OCI-LY7 (cell line): ENCODE measurements around the gene AKAP13. TPM values are rescaled to one million over a fixed set of nuclear protein-coding genes. Genes with fewer than 3 reads are reported as not detected.

ENCODE experiments used
- BruUV-seq: library from RNA; stranded (reverse); fragments of 400-500 nt; replicated peaks from 2 replicates; lab custom pipeline; 2021; lab: Mats Ljungman, UMichigan
- CTCF ChIA-PET: fragments of 300-600 bp; sonication (Branson Sonifier 250); formaldehyde crosslinking; loops from one replicate; lab custom pipeline; 2022; ENCODE audit warnings: antibody characterized with exemption; ENCODE audit not compliant: unreplicated experiment; lab: Charles Lee
- POLR2A ChIA-PET: fragments of 300-600 bp; sonication (Branson Sonifier 250); formaldehyde crosslinking; loops from one replicate; lab custom pipeline; 2022; ENCODE audit warnings: antibody characterized with exemption; lab: Charles Lee
- DNase-seq: peaks from one replicate; pipeline ENCODE4 v3.0.0-alpha.2; 2015; ENCODE audit warnings: low spot score
- H2AFZ ChIP-seq: fragments of 200-600 bp; sonication (generic), shearing (Covaris generic); 2 replicates; pipeline ENCODE4 v1.6.1; 2014; ENCODE audit warnings: mild to moderate bottlenecking, antibody characterized with exemption, low read length, moderate library complexity
- H3K27ac ChIP-seq: fragments of 200-600 bp; sonication (generic); 2 replicates; pipeline ENCODE4 v1.5.1; 2014; ENCODE audit warnings: mixed run types, low read depth, mild to moderate bottlenecking, moderate library complexity, low read length, inconsistent platforms; ENCODE audit not compliant: poor library complexity, severe bottlenecking
- H3K36me3 ChIP-seq: fragments of 200-600 bp; sonication (generic); 2 replicates; pipeline ENCODE4 v1.6.1; 2014; ENCODE audit warnings: mild to moderate bottlenecking, antibody characterized with exemption, low read length, moderate library complexity, mixed read lengths; ENCODE audit not compliant: insufficient read depth
- H3K4me1 ChIP-seq: fragments of 200-600 bp; sonication (generic); 2 replicates; pipeline ENCODE4 v1.5.1; 2014; ENCODE audit warnings: mild to moderate bottlenecking, low read length; ENCODE audit not compliant: insufficient read depth, poor library complexity, severe bottlenecking
- H3K4me2 ChIP-seq: fragments of 200-600 bp; sonication (generic); 2 replicates; pipeline ENCODE4 v1.6.1; 2014; ENCODE audit warnings: mild to moderate bottlenecking, low read length
- H3K4me3 ChIP-seq: fragments of 200-600 bp; sonication (generic); 2 replicates; pipeline ENCODE4 v1.5.1; 2014; ENCODE audit warnings: mild to moderate bottlenecking, low read depth, low read length; ENCODE audit not compliant: poor library complexity, severe bottlenecking
- H3K79me2 ChIP-seq: fragments of 200-600 bp; sonication (generic); 2 replicates; pipeline ENCODE4 v1.6.1; 2016; ENCODE audit warnings: low read depth, mild to moderate bottlenecking, low read length, moderate library complexity, mixed read lengths; ENCODE audit not compliant: insufficient read depth
- H3K9me2 ChIP-seq: fragments of 200-600 bp; sonication (generic); 2 replicates; pipeline ENCODE4 v1.6.1; 2016; ENCODE audit warnings: mild to moderate bottlenecking, low read length, mixed read lengths; ENCODE audit not compliant: insufficient read depth
- H3K9me3 ChIP-seq: fragments of 200-600 bp; sonication (generic); 2 replicates; pipeline ENCODE4 v1.6.1; 2014; ENCODE audit warnings: mild to moderate bottlenecking, mixed run types, low read length, mixed read lengths
- H4K20me1 ChIP-seq: fragments of 200-600 bp; sonication (generic); 2 replicates; pipeline ENCODE4 v1.6.1; 2014; ENCODE audit warnings: mild to moderate bottlenecking, antibody characterized with exemption, low read length, moderate library complexity, mixed read lengths; ENCODE audit not compliant: insufficient read depth
- EZH2phosphoT487 ChIP-seq: fragments of 200-600 bp; sonication (generic); IDR thresholded peaks from 2 replicates; pipeline ENCODE4 v1.6.1; 2018; ENCODE audit warnings: low read depth, borderline replicate concordance, mild to moderate bottlenecking, mixed run types, antibody characterized with exemption, low read length, moderate library complexity, mixed read lengths
- intact Hi-C: fragments of 100-400 bp; cut with micrococcal nuclease; formaldehyde crosslinking; loops from one replicate; pipeline ENCODE4 v1.10.0; 2022; ENCODE audit not compliant: unreplicated experiment
- total RNA-seq, 2 experiments: library from RNA; depleted of rRNA in 1 of 2; stranded (reverse); fragments of >200 nt in 1 of 2; shearing (Covaris generic) in 1 of 2; gene quantifications; 2 replicates each; pipeline ENCODE4 v1.2.3, GENCODE V29; 2014 to 2022
- TF ChIP-seq, protein P1 (sequence below): fragments of 200-600 bp; sonication (generic); conservative IDR thresholded peaks from 2 replicates; pipeline ENCODE4 v1.5.1; 2014; ENCODE audit warnings: mild to moderate bottlenecking, antibody characterized with exemption, low read length, moderate library complexity, mixed read lengths

Gene AKAP13
- total RNA-seq, 2 experiments from 2014 or later = 140 to 250 TPM

GRCh38 chr15:85606738-85607137, 226.3 kb downstream of the AKAP13 start:
- DNase-seq = no peak
- no peaks in the 10 kb centered on the region for H4K20me1 ChIP-seq
- H2AFZ ChIP-seq = no peak overlapping the region
- intact Hi-C loops = no loop called here
- no peaks in the 10 kb centered on the region for H3K4me1 ChIP-seq
- no TSS peak for BruUV-seq
- H3K4me3 ChIP-seq = no peak overlapping the region
- no peak overlapping the region for H3K27ac ChIP-seq
- no peak overlapping the region for H3K4me2 ChIP-seq
- TF ChIP-seq, protein P1, sequence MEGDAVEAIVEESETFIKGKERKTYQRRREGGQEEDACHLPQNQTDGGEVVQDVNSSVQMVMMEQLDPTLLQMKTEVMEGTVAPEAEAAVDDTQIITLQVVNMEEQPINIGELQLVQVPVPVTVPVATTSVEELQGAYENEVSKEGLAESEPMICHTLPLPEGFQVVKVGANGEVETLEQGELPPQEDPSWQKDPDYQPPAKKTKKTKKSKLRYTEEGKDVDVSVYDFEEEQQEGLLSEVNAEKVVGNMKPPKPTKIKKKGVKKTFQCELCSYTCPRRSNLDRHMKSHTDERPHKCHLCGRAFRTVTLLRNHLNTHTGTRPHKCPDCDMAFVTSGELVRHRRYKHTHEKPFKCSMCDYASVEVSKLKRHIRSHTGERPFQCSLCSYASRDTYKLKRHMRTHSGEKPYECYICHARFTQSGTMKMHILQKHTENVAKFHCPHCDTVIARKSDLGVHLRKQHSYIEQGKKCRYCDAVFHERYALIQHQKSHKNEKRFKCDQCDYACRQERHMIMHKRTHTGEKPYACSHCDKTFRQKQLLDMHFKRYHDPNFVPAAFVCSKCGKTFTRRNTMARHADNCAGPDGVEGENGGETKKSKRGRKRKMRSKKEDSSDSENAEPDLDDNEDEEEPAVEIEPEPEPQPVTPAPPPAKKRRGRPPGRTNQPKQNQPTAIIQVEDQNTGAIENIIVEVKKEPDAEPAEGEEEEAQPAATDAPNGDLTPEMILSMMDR = no peak
- TF ChIP-seq EZH2phosphoT487 = no peak
- ChIA-PET CTCF (no interaction called here), POLR2A (interaction anchor here (0.7 kb wide), 2 partner anchors 17 to 904 kb away, joined by 3 read pairs; no protein-coding TSS in a partner anchor)
- peaks cover 67% of the 10 kb centered on the region for H3K36me3 ChIP-seq
- H3K79me2 ChIP-seq = peaks cover 8% of the 10 kb centered on the region; the same call in 1 of the 2 replicates
- H3K9me2 ChIP-seq = no peaks in the 10 kb centered on the region
- H3K9me3 ChIP-seq = no peaks in the 10 kb centered on the region

DNA sequence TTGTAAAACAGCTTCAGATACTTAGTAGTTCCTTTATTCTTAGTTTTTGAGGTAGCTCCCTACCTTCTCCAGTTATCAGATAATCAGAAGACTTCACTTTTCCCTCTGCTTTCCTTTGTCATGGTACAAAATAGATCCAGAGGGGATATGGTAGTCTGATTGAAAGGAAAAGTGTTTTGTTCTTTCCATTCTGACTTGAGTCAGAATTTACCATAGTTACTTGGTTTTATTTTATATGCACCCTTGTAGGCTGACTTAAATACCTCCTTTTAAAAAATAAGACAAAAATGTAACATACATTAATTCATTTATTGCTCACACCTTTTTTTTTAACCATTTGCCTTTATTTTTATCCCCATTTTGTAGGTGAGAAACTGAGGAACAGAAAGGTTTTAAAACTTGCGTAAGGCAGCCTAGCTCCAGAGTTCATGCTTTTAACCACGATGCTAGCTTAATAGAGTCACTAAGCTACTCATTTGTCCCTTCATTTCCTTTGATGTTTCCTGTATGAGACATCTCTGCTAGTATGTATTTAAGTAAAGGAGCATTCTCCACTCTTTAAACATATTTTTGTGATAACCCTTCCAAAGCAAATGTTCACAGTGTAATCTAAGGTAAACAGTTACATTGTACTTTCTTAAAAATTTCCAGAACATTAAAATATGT, 226.9 kb downstream of the AKAP13 start:
- CTCF ChIA-PET = no interaction called here
- DNase-seq = no peak
- POLR2A ChIA-PET = interaction anchor here (0.6 to 0.7 kb wide), 5 partner anchors 17 to 1340 kb away, joined by 3 to 5 read pairs (median 3); no protein-coding TSS in a partner anchor
- Histone ChIP-seq H4K20me1 (no peaks in the 10 kb centered on the region), H3K27ac (no peak overlapping the region), H3K79me2 (peaks cover 8% of the 10 kb centered on the region; the same call in 1 of the 2 replicates), H3K9me3 (no peaks in the 10 kb centered on the region), H3K4me1 (no peaks in the 10 kb centered on the region), H3K36me3 (peaks cover 68% of the 10 kb centered on the region), H3K9me2 (no peaks in the 10 kb centered on the region), H3K4me2 (no peak overlapping the region), H3K4me3 (no peak overlapping the region), H2AFZ (no peak overlapping the region)
- intact Hi-C loops = no loop called here
- TSS peak; percentile 3 for BruUV-seq
- no peak for TF ChIP-seq EZH2phosphoT487
- TF ChIP-seq, protein P1 = no peak

DNA sequence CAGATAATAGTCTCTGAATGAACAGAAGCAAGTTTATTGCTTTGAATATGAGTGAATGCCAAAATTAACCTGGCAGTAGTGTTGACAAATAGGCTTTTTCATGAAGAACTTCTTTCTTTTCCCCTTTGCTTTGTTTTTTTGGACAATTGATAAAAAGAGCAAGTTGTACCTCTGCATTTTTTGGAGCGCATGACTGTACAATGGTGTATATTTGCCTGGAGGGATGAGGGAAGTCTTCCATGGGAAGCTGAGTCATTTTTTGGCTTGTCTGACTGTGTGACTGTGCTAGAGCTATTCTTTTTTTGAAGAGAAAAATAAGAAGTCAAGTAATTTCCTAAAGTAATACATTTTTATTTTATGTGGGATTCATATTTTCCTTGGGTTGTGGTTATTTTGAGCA, 227.4 kb downstream of the AKAP13 start:
- no peaks in the 10 kb centered on the region for H4K20me1 ChIP-seq
- ChIA-PET POLR2A (interaction anchor here (0.6 to 0.8 kb wide), 4 partner anchors 8 to 1340 kb away, joined by 3 to 5 read pairs (median 4); no protein-coding TSS in a partner anchor), CTCF (no interaction called here)
- DNase-seq = no peak
- H3K36me3 ChIP-seq = peaks cover 64% of the 10 kb centered on the region
- H2AFZ ChIP-seq = no peak overlapping the region
- no peak overlapping the region for H3K4me3 ChIP-seq
- no peak overlapping the region for H3K4me2 ChIP-seq
- H3K27ac ChIP-seq = no peak overlapping the region
- BruUV-seq = no TSS peak
- H3K9me2 ChIP-seq = no peaks in the 10 kb centered on the region
- H3K79me2 ChIP-seq = peaks cover 8% of the 10 kb centered on the region; the same call in 1 of the 2 replicates
- H3K4me1 ChIP-seq = no peaks in the 10 kb centered on the region
- H3K9me3 ChIP-seq = no peaks in the 10 kb centered on the region
- intact Hi-C loops = no loop called here
- no peak for TF ChIP-seq EZH2phosphoT487
- TF ChIP-seq, protein P1 = no peak
